ENCODE measurements around the gene TRERF1. TPM values are rescaled to one million over a fixed set of nuclear protein-coding genes. Genes with fewer than 3 reads are reported as not detected.
A peak's percentile ranks its signal among the peaks of the same experiment; 100 is the strongest.

The TRERF1 gene
- total RNA-seq, 6 experiments from 2014 or later = 10.5 to 16.4 (median 15.2) TPM

GRCh38 chr6:42313941-42314570 lies 137.7 kb downstream of the TRERF1 start:
- no peaks in the 10 kb centered on the region for H3K9me3 Mint-ChIP-seq
- peak overlapping the region; percentile 89 for H3K27ac Mint-ChIP-seq

GRCh38 chr6:42313038-42313437 lies 138.7 kb downstream of the TRERF1 start:
- peaks cover 4% of the 10 kb centered on the region; the same call in 1 of the 2 replicates for H3K27me3 Mint-ChIP-seq (ENCODE audit: insufficient read depth)
- TF ChIP-seq CTCF (IDR thresholded peaks at IDR 0.05) = no peak
- peak; percentile 78 for DNase-seq
- peak overlapping the region; percentile 68 for H3K4me3 Mint-ChIP-seq
- peaks cover 15% of the 10 kb centered on the region for H3K36me3 Mint-ChIP-seq (ENCODE audit: low read depth)
- H3K4me1 Mint-ChIP-seq (ENCODE audit: low read depth) = peaks cover 63% of the 10 kb centered on the region
- H3K9me3 Mint-ChIP-seq = no peaks in the 10 kb centered on the region
- peak overlapping the region; percentile 89 for H3K27ac Mint-ChIP-seq

More at GRCh38 chr6:42313941-42314570, 137.7 kb downstream of the TRERF1 start:
- H3K36me3 Mint-ChIP-seq (ENCODE audit: low read depth) = peaks cover 21% of the 10 kb centered on the region
- H3K4me1 Mint-ChIP-seq (ENCODE audit: low read depth) = peaks cover 73% of the 10 kb centered on the region
- H3K27me3 Mint-ChIP-seq (ENCODE audit: insufficient read depth) = peaks cover 4% of the 10 kb centered on the region; the same call in 1 of the 2 replicates
- no peak for DNase-seq
- no peak; the same call in 1 of the 2 replicates for TF ChIP-seq CTCF (IDR thresholded peaks at IDR 0.05)
- H3K4me3 Mint-ChIP-seq = peak overlapping the region; percentile 68

GRCh38 chr6:42307141-42307470 lies 144.6 kb downstream of the TRERF1 start:
- DNase-seq = no peak

GRCh38 chr6:42306439-42307140 lies 145.1 kb downstream of the TRERF1 start:
- Mint-ChIP-seq H3K36me3 (ENCODE audit: low read depth) (peaks cover 11% of the 10 kb centered on the region), H3K27ac (no peak overlapping the region), H3K27me3 (ENCODE audit: insufficient read depth) (no peaks in the 10 kb centered on the region; the same call in none of the 2 replicates), H3K9me3 (no peaks in the 10 kb centered on the region), H3K4me3 (no peak overlapping the region), H3K4me1 (ENCODE audit: low read depth) (peaks cover 30% of the 10 kb centered on the region)
- no peak for DNase-seq
- TF ChIP-seq CTCF (IDR thresholded peaks at IDR 0.05) = no peak

More at GRCh38 chr6:42307141-42307470, 144.6 kb downstream of the TRERF1 start:
- no peak for TF ChIP-seq CTCF (IDR thresholded peaks at IDR 0.05)
- Mint-ChIP-seq H3K4me3 (no peak overlapping the region), H3K4me1 (ENCODE audit: low read depth) (peaks cover 26% of the 10 kb centered on the region), H3K27ac (no peak overlapping the region), H3K9me3 (no peaks in the 10 kb centered on the region), H3K27me3 (ENCODE audit: insufficient read depth) (no peaks in the 10 kb centered on the region; the same call in none of the 2 replicates), H3K36me3 (ENCODE audit: low read depth) (peaks cover 15% of the 10 kb centered on the region)

- Mint-ChIP-seq H3K4me1 (ENCODE audit: low read depth) (peaks cover 29% of the 10 kb centered on the region), H3K4me3 (no peak overlapping the region), H3K36me3 (ENCODE audit: low read depth) (peaks cover 9% of the 10 kb centered on the region), H3K27me3 (ENCODE audit: insufficient read depth) (no peaks in the 10 kb centered on the region; the same call in none of the 2 replicates), H3K9me3 (no peaks in the 10 kb centered on the region), H3K27ac (peak overlapping the region; percentile 60; the same call in 1 of the 2 replicates)
- no peak for TF ChIP-seq CTCF (IDR thresholded peaks at IDR 0.05)
- DNase-seq = no peak
These were observed 147.5 kb downstream of the TRERF1 start for GRCh38 chr6:42304053-42304712.

Measured in HFFc6 (cell line).